Ovary (tissue), 3 donors: ENCODE measurements around the gene ATP6V0A1.

Experiments used
- EP300 ChIP-seq: sonication (generic); formaldehyde crosslinking; IDR thresholded peaks from one replicate; pipeline ENCODE4 v1.6.1; 2017; ENCODE audit warnings: antibody characterized with exemption
- TF ChIP-seq, protein P1 (sequence below), 3 donors: fragments of 450-650 bp in 2 of 3; fragments of 200-600 bp in 1 of 3; IDR thresholded peaks; one replicate each; pipeline versions ENCODE4 v1.5.1 to v1.8.0; 2016 to 2022; ENCODE audit warnings: antibody characterized with exemption in 3 of 3, mild to moderate bottlenecking in 1 of 3
- donor health status: DM: no; HTN: no; CAD: no.

- TF ChIP-seq EP300 = no peak
- TF ChIP-seq, protein P1, sequence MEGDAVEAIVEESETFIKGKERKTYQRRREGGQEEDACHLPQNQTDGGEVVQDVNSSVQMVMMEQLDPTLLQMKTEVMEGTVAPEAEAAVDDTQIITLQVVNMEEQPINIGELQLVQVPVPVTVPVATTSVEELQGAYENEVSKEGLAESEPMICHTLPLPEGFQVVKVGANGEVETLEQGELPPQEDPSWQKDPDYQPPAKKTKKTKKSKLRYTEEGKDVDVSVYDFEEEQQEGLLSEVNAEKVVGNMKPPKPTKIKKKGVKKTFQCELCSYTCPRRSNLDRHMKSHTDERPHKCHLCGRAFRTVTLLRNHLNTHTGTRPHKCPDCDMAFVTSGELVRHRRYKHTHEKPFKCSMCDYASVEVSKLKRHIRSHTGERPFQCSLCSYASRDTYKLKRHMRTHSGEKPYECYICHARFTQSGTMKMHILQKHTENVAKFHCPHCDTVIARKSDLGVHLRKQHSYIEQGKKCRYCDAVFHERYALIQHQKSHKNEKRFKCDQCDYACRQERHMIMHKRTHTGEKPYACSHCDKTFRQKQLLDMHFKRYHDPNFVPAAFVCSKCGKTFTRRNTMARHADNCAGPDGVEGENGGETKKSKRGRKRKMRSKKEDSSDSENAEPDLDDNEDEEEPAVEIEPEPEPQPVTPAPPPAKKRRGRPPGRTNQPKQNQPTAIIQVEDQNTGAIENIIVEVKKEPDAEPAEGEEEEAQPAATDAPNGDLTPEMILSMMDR (IDR thresholded peaks at IDR 0.05) = no peak
Observed at GRCh38 chr17:42547001-42547461, 88.4 kb downstream of the ATP6V0A1 start.
